ENCODE measurements around the gene IGF2R.
"Not testable (repeated sequence)": the region's sequence is repeated elsewhere in the genome, so short reads cannot be mapped to it uniquely, and the experiment has no call there.

The IGF2R gene, protein sequence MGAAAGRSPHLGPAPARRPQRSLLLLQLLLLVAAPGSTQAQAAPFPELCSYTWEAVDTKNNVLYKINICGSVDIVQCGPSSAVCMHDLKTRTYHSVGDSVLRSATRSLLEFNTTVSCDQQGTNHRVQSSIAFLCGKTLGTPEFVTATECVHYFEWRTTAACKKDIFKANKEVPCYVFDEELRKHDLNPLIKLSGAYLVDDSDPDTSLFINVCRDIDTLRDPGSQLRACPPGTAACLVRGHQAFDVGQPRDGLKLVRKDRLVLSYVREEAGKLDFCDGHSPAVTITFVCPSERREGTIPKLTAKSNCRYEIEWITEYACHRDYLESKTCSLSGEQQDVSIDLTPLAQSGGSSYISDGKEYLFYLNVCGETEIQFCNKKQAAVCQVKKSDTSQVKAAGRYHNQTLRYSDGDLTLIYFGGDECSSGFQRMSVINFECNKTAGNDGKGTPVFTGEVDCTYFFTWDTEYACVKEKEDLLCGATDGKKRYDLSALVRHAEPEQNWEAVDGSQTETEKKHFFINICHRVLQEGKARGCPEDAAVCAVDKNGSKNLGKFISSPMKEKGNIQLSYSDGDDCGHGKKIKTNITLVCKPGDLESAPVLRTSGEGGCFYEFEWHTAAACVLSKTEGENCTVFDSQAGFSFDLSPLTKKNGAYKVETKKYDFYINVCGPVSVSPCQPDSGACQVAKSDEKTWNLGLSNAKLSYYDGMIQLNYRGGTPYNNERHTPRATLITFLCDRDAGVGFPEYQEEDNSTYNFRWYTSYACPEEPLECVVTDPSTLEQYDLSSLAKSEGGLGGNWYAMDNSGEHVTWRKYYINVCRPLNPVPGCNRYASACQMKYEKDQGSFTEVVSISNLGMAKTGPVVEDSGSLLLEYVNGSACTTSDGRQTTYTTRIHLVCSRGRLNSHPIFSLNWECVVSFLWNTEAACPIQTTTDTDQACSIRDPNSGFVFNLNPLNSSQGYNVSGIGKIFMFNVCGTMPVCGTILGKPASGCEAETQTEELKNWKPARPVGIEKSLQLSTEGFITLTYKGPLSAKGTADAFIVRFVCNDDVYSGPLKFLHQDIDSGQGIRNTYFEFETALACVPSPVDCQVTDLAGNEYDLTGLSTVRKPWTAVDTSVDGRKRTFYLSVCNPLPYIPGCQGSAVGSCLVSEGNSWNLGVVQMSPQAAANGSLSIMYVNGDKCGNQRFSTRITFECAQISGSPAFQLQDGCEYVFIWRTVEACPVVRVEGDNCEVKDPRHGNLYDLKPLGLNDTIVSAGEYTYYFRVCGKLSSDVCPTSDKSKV (N-terminal part only)

DNA sequence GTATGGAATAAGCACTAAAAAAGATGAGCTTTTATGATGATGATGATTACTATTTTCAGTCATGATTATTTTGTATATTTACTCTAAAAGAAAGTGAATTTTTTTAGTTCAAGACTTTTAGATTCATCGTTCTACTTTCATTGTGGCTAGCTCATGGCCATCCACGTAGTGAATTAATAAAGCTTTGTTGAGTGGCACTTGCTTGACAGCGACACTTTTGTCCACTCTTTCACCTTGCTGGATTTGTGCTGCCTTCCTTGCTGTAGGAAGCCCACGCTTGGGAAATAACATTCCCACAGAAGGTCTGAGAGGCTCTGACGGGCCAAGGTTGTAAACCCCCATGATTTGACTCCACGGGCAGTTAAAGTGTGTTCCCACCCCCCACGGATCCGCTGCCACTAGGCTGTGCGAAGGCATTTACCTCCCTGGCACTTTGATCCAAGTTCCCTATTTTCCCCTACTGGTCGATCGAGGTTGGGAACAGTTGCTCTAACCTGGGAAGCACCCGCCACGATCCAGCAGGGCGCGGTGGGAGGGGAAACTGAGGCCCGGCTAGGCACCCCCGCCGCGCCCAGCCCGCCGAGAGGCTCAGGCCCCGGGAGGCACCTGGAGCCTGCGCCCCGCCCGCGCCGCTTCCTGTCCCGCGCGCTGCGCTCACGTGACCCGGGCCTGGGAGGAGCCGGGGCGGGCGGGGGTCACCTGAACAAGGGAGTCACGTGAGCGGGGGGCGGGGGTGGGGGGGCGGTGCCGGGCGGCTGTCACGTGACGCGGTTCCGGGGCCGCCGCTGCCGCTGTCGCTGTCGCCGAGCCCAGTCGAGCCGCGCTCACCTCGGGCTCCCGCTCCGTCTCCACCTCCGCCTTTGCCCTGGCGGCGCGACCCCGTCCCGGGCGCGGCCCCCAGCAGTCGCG lies at the start of gene IGF2R:
Gene IGF2R (plus strand): TSS at position 788 of the 909 bp plus-strand sequence. CDS start 165 bp downstream, outside the sequence.
- DNase-seq (ENCODE audit: low read depth, low spot score) = peak; percentile 89

DNA sequence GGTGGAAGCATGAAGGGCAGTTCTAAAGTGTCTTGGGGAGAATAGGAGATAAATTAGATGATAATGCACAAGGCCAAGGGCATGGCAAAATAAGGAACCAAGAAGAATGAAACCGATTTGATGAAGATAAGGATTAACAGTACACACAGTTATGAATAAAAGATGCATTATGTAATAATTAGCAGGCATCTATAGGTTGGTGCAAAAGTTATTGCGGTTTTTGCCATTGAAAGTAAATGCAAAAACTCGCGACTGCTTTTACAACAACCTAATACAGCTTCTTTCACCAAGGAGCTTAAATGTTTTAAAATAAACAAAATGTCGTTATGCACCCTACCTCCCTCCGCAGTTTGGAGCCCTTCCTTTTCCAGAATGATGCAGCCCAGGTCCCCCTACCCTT lies 49.1 kb upstream of the IGF2R start:
- no peak for DNase-seq (ENCODE audit: low read depth, low spot score)

DNA sequence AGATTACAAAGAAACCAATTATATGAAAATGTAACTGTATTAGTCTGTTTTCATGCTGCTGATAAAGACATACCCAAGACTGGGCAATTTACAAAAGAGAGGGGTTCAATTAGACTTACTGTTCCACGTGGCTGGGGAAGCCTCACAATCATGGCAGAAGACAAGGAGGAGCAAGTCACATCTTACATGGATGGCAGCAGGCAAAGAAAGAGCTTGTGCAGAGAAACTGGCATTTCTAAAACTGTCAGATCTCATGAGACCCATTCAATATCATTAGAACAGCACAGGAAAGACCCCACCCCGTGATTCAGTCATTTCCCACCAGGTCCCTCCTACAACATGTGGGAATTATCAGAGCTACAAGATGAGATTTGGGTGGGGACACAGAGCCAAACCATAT lies 44.7 kb upstream of the IGF2R start:
- DNase-seq (ENCODE audit: low read depth, low spot score) = not testable (repeated sequence)

DNA sequence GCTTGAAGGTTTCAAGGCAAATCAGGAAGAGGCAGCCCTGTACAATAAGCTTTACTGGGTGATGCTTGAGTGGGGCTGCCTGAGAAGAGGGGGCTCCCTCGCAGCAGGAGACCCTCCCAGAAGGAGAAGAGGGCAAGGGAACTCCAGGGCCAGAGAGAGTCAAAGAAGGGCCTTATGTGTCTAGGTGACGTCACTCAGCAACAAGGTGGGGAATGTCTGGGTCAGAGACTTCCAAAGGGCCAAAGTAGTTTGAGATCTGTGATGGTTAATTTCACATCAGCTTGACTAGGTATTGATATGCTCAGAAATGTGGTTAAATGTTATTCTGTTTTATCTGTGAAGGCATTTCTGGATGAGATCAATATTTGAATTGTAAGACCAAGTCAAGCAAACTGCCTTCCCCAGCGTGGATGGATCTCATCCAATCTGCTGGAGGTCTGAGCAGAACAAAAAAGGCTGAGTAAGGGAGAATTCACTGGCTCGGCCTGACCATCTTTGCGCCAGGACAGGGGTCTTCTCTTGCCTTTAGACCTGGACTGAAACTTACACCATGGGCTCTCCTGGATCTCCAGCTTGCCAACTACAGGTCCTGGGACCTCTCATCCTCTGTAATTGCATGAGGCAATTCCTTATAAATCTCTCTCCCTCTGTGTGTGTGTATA lies 42.2 kb upstream of the IGF2R start:
- no peak for DNase-seq (ENCODE audit: low read depth, low spot score)

DNA sequence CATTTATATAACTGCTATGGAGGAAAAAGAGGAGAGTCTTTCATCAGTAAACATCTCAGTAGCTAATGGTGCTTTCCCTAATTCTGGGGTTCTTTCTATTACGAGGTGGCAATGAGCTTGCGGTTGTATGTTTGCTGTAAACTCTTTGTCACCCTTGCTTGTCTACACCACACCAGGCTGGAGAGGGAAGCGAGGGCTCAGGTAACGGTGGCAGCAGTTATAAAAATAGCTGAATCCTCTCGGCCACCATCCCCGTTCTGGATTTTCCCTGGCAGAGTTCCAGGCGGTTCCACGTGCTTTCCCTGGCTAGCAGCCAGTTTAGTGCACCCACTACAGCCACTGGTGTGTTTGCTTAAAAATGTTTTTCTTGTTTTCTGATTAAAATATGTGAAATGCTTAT lies 39.1 kb upstream of the IGF2R start:
- no peak for DNase-seq (ENCODE audit: low read depth, low spot score)

DNA sequence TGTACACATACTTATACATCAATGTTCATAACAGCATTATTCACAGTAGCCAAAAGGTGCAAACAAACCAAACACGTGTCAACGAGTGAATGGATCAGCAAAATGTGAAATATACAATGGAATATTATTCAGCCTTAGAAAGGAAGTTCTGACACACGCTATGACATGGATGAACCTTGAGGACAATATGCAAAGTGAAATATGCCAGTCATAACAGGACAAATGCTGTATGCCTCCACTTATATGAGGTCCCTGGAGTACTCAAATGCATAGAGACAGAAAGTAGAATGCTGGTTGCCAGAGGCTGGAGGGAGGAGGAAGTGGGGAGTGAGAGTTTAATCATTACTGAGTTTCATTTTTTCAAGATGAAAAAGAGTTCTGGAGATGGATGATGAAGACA lies 37.8 kb upstream of the IGF2R start:
- DNase-seq (ENCODE audit: low read depth, low spot score) = no peak

DNA sequence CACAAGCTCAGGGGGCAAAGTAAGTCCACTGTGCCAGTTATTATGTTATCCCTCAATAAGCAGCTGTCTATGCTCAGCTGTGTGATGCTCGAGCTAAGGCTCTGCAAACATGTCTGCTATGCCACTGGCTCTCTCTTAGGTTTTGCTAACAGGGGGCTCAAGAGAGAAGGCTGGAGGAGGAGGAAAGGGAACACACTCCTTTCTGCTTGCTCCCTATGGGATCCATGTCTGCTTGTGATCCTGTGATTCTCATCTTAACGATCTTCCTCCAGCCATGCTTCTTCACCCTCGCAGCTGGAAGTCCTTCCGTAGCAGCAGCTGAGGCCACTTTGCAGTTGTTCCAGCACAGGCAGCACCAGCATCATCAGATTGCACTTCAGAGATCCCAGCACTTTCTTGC lies 37.0 kb upstream of the IGF2R start:
- no peak for DNase-seq (ENCODE audit: low read depth, low spot score)

DNA sequence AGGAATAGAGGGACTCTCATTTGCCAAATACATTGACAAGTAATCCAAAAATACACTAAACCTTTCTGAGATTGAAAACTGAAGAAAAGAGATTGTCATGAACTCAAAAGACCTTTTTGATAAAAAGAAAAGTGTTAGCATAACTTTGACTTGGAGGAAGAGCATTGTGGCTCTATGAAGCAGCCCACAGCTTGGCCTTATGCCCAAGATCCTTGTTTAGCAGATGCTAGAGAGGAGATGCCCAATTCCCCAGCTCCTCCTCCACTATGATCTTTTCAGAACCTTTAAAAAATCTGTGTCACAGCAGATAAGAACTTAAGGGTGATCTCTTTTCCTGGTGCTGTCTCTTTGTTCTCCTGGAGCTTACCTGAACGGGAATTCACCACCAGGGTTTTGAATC lies 35.8 kb upstream of the IGF2R start:
- no peak for DNase-seq (ENCODE audit: low read depth, low spot score)

DNA sequence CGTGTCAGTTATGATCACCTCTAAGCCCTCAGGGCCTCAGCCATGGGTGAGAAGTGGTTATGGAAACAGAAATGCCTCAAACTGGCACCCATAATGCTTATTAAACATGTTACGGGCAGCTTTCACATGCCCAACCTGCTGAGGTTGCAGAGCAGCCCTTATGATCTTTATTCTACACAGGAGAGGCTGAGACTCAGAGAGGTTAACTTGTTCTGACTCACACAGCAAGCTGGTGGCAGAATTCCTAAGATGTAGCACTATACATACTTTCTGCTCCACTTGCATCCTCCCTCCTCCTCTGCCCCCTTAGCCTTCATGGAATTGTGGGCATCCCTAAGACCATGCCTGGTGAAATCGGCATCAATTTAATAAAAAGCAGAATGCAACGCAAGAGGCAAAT lies 34.7 kb upstream of the IGF2R start:
- no peak for DNase-seq (ENCODE audit: low read depth, low spot score)

DNA sequence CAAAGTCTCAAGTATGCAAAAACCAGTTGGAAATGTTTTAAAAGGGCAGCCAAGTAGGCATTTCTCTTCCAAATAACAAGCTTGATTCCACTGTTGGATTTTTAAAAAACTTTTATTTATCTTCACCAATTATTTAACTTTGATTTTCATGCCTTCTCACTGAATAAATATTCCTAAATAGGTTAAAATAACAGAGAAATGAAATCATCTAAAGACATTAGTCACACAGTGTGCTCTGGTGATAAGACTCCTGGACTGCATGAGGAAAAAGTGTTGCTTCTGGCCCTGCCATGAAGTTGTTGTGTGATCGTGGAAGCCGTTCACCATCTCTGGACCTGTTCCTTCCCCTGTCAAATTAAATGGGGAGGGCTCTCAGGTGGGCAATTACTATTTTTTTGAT lies 33.8 kb upstream of the IGF2R start:
- no peak for DNase-seq (ENCODE audit: low read depth, low spot score)

DNA sequence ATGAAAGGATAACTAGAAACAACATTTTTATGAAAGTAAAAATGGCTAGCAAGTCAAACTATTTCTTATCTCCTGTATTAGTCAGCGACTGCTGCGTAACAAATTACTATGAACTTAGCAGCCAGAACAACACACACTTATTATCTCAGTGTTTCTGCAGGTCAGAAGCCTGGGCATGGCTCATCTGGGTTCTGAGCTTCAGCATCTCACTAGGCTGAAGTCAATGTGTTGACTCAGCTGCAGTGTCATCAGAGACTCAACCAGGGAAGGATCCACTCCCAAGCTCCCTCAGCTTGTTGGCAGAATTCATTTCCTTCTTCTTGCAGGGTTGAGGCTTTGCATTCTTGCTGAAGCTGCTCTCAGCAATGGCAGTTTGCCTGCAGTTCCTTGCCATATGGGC lies 33.2 kb upstream of the IGF2R start:
- DNase-seq (ENCODE audit: low read depth, low spot score) = no peak

DNA sequence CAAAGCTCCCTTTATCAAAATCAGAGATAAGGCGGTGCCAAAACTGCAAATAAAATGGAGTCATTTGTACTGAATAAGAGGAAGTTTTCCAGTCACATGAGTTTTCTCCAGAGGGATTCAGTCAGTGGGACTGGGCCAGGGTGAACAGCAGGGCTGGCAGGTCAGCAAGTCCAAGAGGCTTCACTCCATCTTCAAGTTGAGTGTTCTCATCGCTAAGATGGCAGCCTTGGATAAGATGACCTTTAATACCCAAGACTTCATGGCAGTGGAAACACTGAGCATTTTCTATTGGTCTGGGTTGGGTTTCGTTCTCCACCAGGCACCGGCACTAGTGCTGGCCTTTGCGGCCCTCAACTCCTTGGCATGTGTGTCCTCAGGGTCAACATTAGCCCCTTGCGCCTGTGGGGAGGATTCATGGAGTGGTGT lies 29.3 kb upstream of the IGF2R start:
- DNase-seq (ENCODE audit: low read depth, low spot score) = no peak

DNA sequence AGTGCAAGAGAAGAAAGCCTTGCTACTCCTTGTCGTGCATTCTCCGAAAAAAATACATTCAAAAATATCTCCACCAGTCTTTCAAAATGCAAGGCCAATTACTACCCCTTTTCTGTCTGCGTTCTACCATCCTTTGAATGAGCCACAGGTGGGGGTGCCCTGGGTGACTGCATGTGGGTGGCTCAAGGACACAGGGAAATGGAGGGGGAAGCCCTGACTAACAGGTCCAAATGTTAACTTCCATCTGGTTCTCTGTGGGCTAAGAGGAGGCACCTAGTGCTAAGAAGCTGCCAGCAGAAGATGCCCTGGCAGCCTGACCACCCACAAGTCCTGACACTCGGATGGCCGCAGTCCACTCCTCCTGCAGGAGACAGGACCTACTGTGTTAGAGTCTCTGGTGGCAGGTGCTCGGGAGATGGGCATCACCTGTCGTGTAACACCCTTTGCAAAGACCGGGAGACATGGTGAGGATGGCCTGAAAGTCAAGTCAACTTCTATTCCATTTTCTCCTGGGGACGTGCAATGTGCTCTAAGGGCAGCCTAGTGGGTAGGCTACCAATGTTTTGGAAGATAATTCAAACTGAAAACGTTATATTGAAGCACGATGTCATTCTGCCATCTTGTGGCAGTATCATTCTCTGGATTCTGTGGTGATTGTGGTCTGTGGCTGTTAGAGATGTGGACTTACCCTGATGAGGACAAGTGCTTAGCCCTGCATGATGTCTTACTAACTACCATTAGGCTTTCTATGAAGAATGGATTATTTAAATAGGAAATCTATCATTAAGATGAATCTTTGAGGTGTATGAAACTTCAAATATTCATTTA lies 27.4 kb upstream of the IGF2R start:
- DNase-seq (ENCODE audit: low read depth, low spot score) = no peak

DNA sequence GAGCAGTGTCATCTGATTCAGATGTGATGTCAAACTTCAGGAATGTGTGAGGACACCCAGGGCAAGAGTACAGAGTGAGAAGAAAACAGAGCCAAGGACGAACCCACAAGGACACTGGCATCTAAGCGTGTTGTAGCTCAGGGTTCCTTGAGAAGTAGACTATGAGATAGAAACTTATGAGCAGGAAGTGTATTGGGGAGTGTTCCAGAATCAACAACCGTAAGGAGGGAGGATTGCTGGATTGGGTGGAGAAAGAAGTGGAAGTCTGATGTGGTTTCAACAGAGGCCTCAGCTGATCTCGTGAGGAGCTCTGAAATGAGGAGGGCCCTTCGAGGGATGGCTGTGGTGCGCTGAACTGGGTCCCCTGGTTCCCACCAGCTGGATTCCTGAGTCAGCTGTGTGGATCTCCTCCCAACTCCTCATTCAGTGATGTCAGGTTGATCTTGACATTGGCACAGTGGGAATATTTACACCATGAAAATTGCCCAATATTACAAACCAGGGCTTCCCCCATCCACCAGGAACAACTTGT lies 25.7 kb upstream of the IGF2R start:
- DNase-seq (ENCODE audit: low read depth, low spot score) = no peak

DNA sequence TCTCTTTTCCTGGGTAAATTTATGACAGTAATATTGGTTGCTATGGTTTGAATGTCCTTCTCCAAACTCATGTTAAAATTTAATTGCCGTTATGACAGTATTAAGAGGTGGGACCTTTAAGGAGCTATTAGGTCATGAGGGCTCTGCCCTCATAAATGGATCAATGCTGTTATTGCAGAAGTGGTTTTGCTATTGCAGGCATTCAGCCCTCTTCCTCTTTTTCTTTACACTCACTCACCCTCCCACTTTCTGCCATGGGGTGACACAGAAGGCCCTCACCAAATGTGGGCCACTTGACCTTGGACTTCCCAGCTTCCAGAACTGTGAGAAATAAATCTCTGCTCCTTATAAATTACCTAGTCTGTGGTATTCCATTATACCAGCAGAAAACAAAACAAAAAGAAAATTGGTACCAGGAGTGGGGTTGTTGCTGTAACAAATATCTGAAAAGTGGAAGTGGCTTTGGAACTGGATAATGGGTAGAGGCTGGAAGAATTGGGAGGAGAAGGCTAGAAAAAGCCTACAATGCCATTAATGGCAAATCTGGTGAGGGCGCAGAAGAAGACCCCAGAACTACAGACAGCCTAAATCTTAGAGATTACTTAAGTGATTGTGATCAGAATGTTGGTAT lies 24.8 kb upstream of the IGF2R start:
- DNase-seq (ENCODE audit: low read depth, low spot score) = no peak

DNA sequence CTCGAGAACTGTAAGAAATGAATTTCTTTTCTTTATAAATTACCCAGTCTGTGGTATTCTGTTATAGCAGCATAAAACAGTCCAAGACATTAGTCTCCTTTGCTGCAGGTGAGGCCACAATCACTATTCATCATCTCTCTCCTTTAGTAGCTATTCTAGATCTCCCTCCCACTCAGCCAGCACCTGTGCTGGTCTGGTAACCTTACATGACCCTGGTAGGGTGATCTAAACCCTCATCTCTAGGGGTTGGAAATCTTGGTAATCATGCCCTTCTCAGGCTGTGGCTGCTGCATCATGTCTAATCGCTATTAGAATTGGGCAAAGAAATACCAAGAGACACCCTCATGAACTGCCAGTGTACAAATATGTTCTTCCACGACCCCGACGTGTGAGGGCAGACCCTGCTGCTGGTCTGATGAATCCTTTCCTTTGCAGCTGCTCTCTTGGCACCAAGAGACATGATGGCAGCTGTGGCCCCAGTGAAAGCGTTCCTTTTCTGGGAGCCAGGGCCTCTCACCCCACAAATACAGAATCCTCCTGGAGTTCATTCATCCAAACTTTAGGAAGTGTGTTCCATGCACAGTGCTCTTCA lies 23.0 kb upstream of the IGF2R start:
- no peak for DNase-seq (ENCODE audit: low read depth, low spot score)

DNA sequence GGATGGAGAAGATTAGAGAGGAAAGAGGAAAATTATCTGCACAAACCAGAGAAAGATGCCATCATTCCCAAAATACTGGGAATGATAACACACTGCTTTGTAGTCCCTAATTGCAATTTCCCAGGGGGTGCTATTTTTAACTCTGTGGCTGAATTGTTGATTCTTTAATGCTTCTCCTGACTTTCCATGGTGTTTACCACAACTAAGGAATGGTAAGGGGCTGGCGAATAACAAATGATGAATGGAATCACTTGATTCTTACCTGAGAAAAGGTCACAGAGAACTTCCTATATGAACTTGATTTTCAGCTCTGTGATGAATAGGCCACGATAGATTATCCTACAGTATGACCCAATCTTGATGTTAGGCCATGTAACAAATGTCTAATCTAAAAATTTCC lies 22.0 kb upstream of the IGF2R start:
- DNase-seq (ENCODE audit: low read depth, low spot score) = no peak

DNA sequence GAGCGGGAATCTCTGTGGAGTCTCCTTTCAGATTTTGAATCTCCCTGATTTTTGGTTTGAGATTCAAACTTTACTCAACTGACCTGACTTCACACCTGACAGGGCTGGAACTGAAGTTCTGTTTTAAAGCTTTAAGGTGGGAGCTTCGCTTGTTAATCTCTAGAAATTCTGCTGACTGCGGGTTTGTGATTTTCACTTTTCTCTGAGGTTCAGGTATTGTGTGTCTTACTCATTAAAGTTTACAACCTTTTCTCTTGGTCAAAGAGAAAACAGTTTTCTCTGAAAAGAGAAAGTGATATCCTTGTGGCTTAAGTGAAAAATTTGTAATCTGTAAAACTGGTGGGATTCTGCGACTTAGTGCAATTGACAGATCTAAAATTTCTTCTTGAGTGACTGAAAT lies 20.7 kb upstream of the IGF2R start:
- no peak for DNase-seq (ENCODE audit: low read depth, low spot score)

Measured in activated CD4-positive, CD25-positive, alpha-beta regulatory T cell treated with anti-CD3 and anti-CD28 coated beads, Interleukin-2, amount 50 U/mL, for 16 hours (primary cell).